ENCODE results near the gene COBL. TPM values are rescaled to one million over a fixed set of nuclear protein-coding genes. Genes with fewer than 3 reads are reported as not detected.

COBL gene
- total and polyA plus RNA-seq, 9 of the 15 experiments (the other 6 are each of a cell fraction or from before 2014, with no cell fraction given), result 0.01 to 2.4 (median 0.09) TPM; not detected in 3

- TF ChIP-seq ZBTB5 (IDR thresholded peaks at IDR 0.05) (no peak), CGGBP1 (CRISPR knock-in tag; IDR thresholded peaks at IDR 0.05) (no peak), ZNF561 (CRISPR knock-in tag; conservative IDR thresholded peaks at IDR 0.05) (no peak), ERF (CRISPR knock-in tag; IDR thresholded peaks at IDR 0.05) (no peak), ZNF133 (CRISPR knock-in tag; IDR thresholded peaks at IDR 0.05) (no peak)
Observed at GRCh38 chr7:51328351-51328801, 11.8 kb upstream of the COBL start (continued).

DNA sequence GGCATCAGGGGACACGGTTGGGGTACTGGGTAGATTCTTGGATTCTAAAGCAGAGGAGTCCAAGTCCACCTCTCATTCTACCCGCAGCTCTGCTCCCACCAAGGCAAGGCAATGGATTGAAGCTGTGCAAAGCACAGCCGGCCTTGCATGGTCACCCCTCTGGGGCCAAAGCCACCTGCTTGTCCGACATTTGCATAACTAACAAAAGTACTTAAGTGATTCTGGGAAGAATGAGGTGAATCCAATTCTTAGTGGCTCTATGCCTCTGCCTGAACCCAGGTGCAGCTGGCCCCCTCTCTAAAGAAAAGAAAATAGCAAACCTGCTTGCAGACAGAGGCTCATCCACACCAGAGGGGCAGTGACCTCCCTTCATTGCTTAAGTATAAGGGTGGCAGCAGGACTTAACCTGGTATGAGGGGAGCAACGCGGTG lies 10.7 kb upstream of the COBL start:
- H3K27me3 ChIP-seq (ENCODE audit: control insufficient read depth in 2 of 2, insufficient read depth in 2 of 2, low read length in 2 of 2), result peaks cover 0 to 22% of the 10 kb centered on the region in 2 experiments; a peak in 2 of 5 replicates
- no peak for DNase-seq (ENCODE audit: extremely low read depth in 1 of 4, low spot score in 3 of 4)
- no peak overlapping the region for H3K4me2 ChIP-seq (ENCODE audit: insufficient read depth, low read length)
- FAIRE-seq, result no peak
- no peaks in the 10 kb centered on the region for H3K9me1 ChIP-seq (ENCODE audit: control insufficient read depth, insufficient read depth, low read length)
- no peak overlapping the region for H3K9ac ChIP-seq (ENCODE audit: insufficient read depth in 1 of 2, low read depth in 2 of 2, low read length in 2 of 2)
- WGBS (ENCODE audit: insufficient coverage, low coverage, missing lambda C conversion rate), result 0% methylated on average over 6 of the region's 6 CpGs
- no peak for ATAC-seq
- H3K9me3 ChIP-seq (replicated peaks; ENCODE audit: control insufficient read depth, insufficient read depth, low read depth, low read length), result no peaks in the 10 kb centered on the region
- BruUV-seq (replicated peaks), result no TSS peak
- peaks cover 0 to 3% of the 10 kb centered on the region in 2 experiments; a peak in 3 of 5 replicates for H3K4me1 ChIP-seq (replicated peaks in 1 of 2; ENCODE audit: control insufficient read depth in 2 of 2, insufficient read depth in 2 of 2, low read length in 2 of 2)
- ChIA-PET POLR2A (no interaction called here), CTCF (ENCODE audit: low intra/inter-chr PET ratio) (no interaction called here)
- H3K4me3 ChIP-seq, result no peak overlapping the region
- H3K79me2 ChIP-seq (ENCODE audit: control insufficient read depth, insufficient read depth, low read length), result no peaks in the 10 kb centered on the region
- H3K36me3 ChIP-seq (ENCODE audit: control insufficient read depth, insufficient read depth, low read length), result no peaks in the 10 kb centered on the region
- no peak overlapping the region for H2AFZ ChIP-seq (ENCODE audit: low read depth, low read length)
- no peaks in the 10 kb centered on the region for H4K20me1 ChIP-seq (replicated peaks; ENCODE audit: control insufficient read depth, insufficient read depth, low read length)
- no peak overlapping the region for H3K27ac ChIP-seq (ENCODE audit: extremely low read depth, low read depth, low read length)
- intact Hi-C loops (cut with micrococcal nuclease) (no loop called here), in situ Hi-C loops (cut with MboI) (no loop called here)
- TF ChIP-seq NFATC3 (IDR thresholded peaks at IDR 0.05) (no peak), GABPA (tag; conservative IDR thresholded peaks at IDR 0.05; ENCODE audit: low read depth) (no peak), ZNF449 (CRISPR knock-in tag; IDR thresholded peaks at IDR 0.05) (no peak), ZNF253 (CRISPR knock-in tag; conservative IDR thresholded peaks at IDR 0.05) (no peak), RFX5 (IDR thresholded peaks at IDR 0.05; ENCODE audit: low read depth, low read length) (no peak), HCFC1 (IDR thresholded peaks at IDR 0.05; ENCODE audit: low read depth, low read length) (no peak), ARID3A (IDR thresholded peaks at IDR 0.05; ENCODE audit: borderline replicate concordance, low read depth, low read length) (no peak), RBM14 (IDR thresholded peaks at IDR 0.05; ENCODE audit: borderline replicate concordance, insufficient read depth, low read depth, low read length) (no peak)
